HFFc6 (cell line): ENCODE results near the gene CEP152. TPM values are rescaled to one million over a fixed set of nuclear protein-coding genes. Genes with fewer than 3 reads are reported as not detected.
A peak's percentile ranks its signal among the peaks of the same experiment; 100 is the strongest.

Experiments
- DNase-seq: peaks from one replicate; pipeline ENCODE4 v3.0.0-alpha.2; 2018
- H3K27ac Mint-ChIP-seq: 2 replicates; pipeline ENCODE4 v1.8.0; 2020; ENCODE audit warnings: mild to moderate bottlenecking, mixed read lengths
- H3K27me3 Mint-ChIP-seq: 2 replicates; pipeline ENCODE4 v1.8.0; 2021; ENCODE audit warnings: mild to moderate bottlenecking, moderate library complexity, mixed read lengths; ENCODE audit not compliant: insufficient read depth
- H3K36me3 Mint-ChIP-seq: 2 replicates; pipeline ENCODE4 v1.8.0; 2021; ENCODE audit warnings: low read depth, mixed read lengths
- H3K4me1 Mint-ChIP-seq: 2 replicates; pipeline ENCODE4 v1.8.0; 2020; ENCODE audit warnings: low read depth, mixed read lengths
- H3K4me3 Mint-ChIP-seq: 2 replicates; pipeline ENCODE4 v1.8.0; 2020; ENCODE audit warnings: mild to moderate bottlenecking, moderate library complexity, mixed read lengths
- H3K9me3 Mint-ChIP-seq: 2 replicates; pipeline ENCODE4 v1.8.0; 2020; ENCODE audit warnings: mild to moderate bottlenecking, mixed read lengths
- CTCF ChIP-seq: fragments of 200-600 bp; sonication (generic); IDR thresholded peaks from 2 replicates; pipeline ENCODE4 v1.5.0; 2021; ENCODE audit warnings: antibody characterized with exemption, mild to moderate bottlenecking
- total RNA-seq, 6 experiments: library from RNA; stranded (reverse); fragmentation: NEBNext Ultra II Directional; extraction: Animal tissue kit (Norgen Biotek cat#: 25700); gene quantifications; 2 replicates in 1 of 6; 3 replicates in 5 of 6; pipeline ENCODE4 v1.2.3, GENCODE V29; 2021

The CEP152 gene
- total RNA-seq, 6 experiments from 2014 or later, result 3.4 to 7.5 (median 6.5) TPM

- no peak for DNase-seq
- TF ChIP-seq CTCF, result no peak
- Mint-ChIP-seq H3K27ac (no peak overlapping the region; the same call in 1 of the 2 replicates), H3K36me3 (peaks cover 15% of the 10 kb centered on the region; the same call in 1 of the 2 replicates), H3K4me3 (no peak overlapping the region), H3K9me3 (no peaks in the 10 kb centered on the region), H3K27me3 (no peaks in the 10 kb centered on the region), H3K4me1 (peaks cover 79% of the 10 kb centered on the region)
These were observed 10.6 kb downstream of the CEP152 start for GRCh38 chr15:48800245-48800644.

DNA sequence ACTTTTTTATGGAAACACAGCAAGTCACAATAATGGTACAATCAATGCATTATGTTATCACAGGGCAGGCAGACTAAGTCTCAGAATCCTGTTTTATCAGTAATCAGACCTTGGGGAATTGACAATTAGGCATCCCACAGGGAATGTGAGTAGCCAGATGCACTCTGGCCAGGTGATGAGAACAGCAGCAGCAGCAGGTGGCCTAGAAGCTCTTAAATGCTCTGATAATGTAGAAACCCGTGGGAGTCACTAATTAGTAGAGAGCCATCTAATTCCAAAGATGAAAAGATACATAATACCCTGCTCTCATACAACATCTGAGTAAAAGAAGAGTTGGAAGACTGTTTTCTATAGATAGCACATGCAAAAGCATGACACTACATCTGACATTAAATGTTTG lies 12.6 kb downstream of the CEP152 start:
- no peak for DNase-seq
- no peak overlapping the region for H3K4me3 Mint-ChIP-seq
- peaks cover 12% of the 10 kb centered on the region; the same call in 1 of the 2 replicates for H3K36me3 Mint-ChIP-seq
- peaks cover 76% of the 10 kb centered on the region for H3K4me1 Mint-ChIP-seq
- no peaks in the 10 kb centered on the region for H3K9me3 Mint-ChIP-seq
- H3K27ac Mint-ChIP-seq, result no peak overlapping the region
- no peak for TF ChIP-seq CTCF
- no peaks in the 10 kb centered on the region for H3K27me3 Mint-ChIP-seq

DNA sequence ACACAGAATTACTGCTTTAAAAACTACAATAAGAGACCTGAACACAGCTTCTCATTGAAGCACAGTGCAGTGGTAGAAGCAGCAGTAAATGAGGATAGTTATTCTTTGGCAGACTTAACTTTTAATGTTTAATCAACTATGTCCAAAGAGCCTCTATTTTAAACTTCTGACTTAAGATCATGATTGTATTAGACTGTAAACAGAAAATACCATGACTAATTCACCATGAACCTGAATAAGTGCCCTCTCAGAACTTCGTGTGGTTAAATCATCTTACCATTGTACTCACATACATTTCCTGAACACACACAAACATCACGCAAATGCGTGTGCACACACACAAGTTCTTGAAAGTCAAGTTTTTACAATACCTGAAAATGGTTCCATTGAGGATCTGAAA lies 13.9 kb downstream of the CEP152 start:
- no peak for TF ChIP-seq CTCF
- Mint-ChIP-seq H3K27me3 (no peaks in the 10 kb centered on the region), H3K9me3 (no peaks in the 10 kb centered on the region), H3K4me3 (no peak overlapping the region), H3K36me3 (peaks cover 18% of the 10 kb centered on the region; the same call in 1 of the 2 replicates), H3K27ac (peak overlapping the region; percentile 12; the same call in 1 of the 2 replicates), H3K4me1 (peaks cover 69% of the 10 kb centered on the region)
- DNase-seq, result peak; percentile 37

DNA sequence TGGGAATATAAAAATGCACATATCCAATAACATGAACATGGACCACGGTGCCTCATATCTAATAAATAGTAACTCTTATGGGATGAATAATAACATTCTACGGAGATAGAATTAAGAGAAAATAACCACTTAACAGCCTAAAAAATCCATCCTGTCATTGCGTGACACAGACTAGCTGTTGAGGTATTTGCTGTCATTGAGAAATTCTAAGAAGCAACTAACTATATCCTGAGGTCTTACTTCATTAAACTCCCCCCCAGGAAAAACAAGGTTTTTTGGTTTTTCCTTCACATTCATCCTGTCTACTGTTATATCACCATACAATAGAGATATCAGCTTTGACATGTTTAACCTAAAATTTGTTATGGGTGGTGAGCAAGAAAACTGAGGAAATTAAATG lies 14.3 kb downstream of the CEP152 start:
- no peak for DNase-seq
- peaks cover 68% of the 10 kb centered on the region for H3K4me1 Mint-ChIP-seq
- no peak overlapping the region for H3K4me3 Mint-ChIP-seq
- H3K9me3 Mint-ChIP-seq, result no peaks in the 10 kb centered on the region
- no peaks in the 10 kb centered on the region for H3K27me3 Mint-ChIP-seq
- peak overlapping the region; percentile 12; the same call in 1 of the 2 replicates for H3K27ac Mint-ChIP-seq
- peaks cover 18% of the 10 kb centered on the region; the same call in 1 of the 2 replicates for H3K36me3 Mint-ChIP-seq
- no peak for TF ChIP-seq CTCF

DNA sequence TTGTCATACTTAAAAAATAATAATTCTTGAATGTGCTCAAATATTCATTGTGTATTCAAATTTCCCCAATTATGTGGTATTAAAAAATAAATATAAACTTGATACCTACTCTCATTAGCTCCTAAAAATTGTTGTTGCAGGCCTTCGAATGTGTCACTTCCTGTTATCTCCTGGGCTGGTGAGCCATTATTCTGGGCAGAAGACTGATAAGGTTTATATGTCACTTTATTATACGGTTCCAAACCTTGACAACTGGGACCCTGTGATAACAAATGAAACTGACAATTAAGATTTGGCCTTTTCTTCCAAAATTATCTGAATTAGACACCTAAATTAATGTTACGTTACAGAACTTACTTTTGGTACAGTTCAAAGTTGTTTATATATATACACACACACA lies 15.0 kb downstream of the CEP152 start:
- peaks cover 67% of the 10 kb centered on the region for H3K4me1 Mint-ChIP-seq
- no peaks in the 10 kb centered on the region for H3K9me3 Mint-ChIP-seq
- peaks cover 19% of the 10 kb centered on the region; the same call in 1 of the 2 replicates for H3K36me3 Mint-ChIP-seq
- H3K27me3 Mint-ChIP-seq, result no peaks in the 10 kb centered on the region
- DNase-seq, result no peak
- no peak overlapping the region for H3K4me3 Mint-ChIP-seq
- TF ChIP-seq CTCF, result no peak
- H3K27ac Mint-ChIP-seq, result no peak overlapping the region

DNA sequence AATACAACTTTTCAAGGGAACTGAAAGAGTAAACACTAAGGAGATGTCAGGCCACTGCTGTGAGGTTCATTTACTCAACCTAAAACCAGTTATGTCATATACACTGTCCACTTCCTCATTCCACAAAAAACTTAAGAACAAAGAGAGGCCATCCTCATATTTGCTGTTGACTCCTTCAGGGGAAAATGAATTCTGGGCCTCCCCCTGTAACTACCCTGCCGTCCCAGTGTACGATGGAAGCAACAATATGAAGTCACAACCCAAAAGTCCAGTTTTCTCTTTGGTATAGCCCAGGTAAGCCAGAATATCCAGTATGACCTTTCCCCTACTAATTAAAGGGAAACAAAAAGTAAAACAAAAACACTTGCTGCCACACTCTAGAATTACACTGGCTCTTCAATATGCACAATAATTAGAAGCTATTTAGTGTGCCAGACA lies 16.2 kb downstream of the CEP152 start:
- H3K9me3 Mint-ChIP-seq, result no peaks in the 10 kb centered on the region
- H3K4me1 Mint-ChIP-seq, result peaks cover 66% of the 10 kb centered on the region
- no peak overlapping the region for H3K4me3 Mint-ChIP-seq
- peaks cover 31% of the 10 kb centered on the region for H3K36me3 Mint-ChIP-seq
- H3K27ac Mint-ChIP-seq, result peak overlapping the region; percentile 78
- no peaks in the 10 kb centered on the region for H3K27me3 Mint-ChIP-seq
- TF ChIP-seq CTCF, result no peak
- DNase-seq, result no peak
